ENCODE measurements around the gene GPC5.

DNA sequence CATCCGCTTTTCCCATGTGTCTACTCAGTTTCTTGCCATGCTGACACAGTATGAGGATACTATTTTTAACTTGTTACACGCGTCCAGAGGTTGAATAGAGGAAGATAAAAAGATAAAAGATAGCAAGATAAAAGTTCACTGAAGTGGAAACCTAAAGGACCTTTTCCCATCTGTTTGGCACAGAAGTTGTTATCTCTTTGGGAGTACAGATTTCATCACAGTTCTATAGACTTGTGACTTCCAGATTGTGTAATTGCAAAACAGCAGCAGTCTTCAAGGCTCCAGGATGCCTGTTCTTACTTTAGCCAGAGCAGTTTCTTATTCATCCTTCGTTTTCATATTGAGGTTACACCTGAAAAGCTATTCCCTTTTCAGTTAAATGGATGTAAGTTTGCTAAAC is 369.2 kb downstream of the GPC5 start:
- TF ChIP-seq YY1 (IDR thresholded peaks at IDR 0.05; ENCODE audit: insufficient read depth, insufficient read length) = no peak
- TF ChIP-seq SUZ12 (IDR thresholded peaks at IDR 0.05; ENCODE audit: extremely low read depth, insufficient read depth, insufficient read length) = no peak
- no peak for TF ChIP-seq ZNF274 (IDR thresholded peaks at IDR 0.05; ENCODE audit: low read depth, low read length)
